GM19467 (cell line): Measurements from ENCODE around the gene UPF3B.
A peak's percentile ranks its signal among the peaks of the same experiment; 100 is the strongest.
"Not testable (repeated sequence)": the region's sequence is repeated elsewhere in the genome, so short reads cannot be mapped to it uniquely, and the experiment has no call there.

Experiments used
- ATAC-seq: cut with Tn5 transposase; IDR thresholded peaks from one replicate; pipeline ENCODE4 v1.9.1; 2021; ENCODE audit warnings: mild to moderate bottlenecking, moderate library complexity; ENCODE audit not compliant: unreplicated experiment

UPF3B gene, protein sequence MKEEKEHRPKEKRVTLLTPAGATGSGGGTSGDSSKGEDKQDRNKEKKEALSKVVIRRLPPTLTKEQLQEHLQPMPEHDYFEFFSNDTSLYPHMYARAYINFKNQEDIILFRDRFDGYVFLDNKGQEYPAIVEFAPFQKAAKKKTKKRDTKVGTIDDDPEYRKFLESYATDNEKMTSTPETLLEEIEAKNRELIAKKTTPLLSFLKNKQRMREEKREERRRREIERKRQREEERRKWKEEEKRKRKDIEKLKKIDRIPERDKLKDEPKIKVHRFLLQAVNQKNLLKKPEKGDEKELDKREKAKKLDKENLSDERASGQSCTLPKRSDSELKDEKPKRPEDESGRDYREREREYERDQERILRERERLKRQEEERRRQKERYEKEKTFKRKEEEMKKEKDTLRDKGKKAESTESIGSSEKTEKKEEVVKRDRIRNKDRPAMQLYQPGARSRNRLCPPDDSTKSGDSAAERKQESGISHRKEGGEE

GRCh38 chrX:119852382-119853353 is at the start of gene UPF3B:
UPF3B (minus strand) TSS chrX:119852963; CDS start chrX:119852928, 35 bp downstream.
- peak; percentile 90 for ATAC-seq

DNA sequence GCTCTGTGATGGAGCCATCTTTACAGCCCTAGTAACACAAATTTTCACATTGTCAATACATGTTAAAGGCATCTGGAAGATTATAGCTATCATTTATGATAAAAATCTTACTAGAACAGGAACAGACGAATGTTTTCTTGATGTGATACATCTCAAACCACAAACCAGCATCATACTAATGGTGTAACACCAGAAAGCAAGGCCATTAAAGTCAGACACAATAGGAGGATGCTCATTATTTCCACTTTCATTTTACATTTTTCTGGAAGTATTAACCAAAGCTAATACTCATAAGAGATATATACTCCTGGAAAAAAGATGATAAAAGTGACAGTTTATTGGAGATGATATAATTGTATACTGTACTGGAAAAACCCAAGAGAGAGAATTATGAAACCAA is 48.2 kb upstream of the UPF3B start:
- ATAC-seq: no peak

GRCh38 chrX:119899125-119899524 is 46.4 kb upstream of the UPF3B start:
- no peak for ATAC-seq

- ATAC-seq: no peak
These were observed 43.1 kb upstream of the UPF3B start, which contains the start of gene AKAP14 for GRCh38 chrX:119895843-119896326. AKAP14 (plus strand) TSS chrX:119895893; CDS start chrX:119903224, 7,331 bp downstream.

GRCh38 chrX:119891961-119892692 is 39.4 kb upstream of the UPF3B start:
- ATAC-seq: not testable (repeated sequence)

DNA sequence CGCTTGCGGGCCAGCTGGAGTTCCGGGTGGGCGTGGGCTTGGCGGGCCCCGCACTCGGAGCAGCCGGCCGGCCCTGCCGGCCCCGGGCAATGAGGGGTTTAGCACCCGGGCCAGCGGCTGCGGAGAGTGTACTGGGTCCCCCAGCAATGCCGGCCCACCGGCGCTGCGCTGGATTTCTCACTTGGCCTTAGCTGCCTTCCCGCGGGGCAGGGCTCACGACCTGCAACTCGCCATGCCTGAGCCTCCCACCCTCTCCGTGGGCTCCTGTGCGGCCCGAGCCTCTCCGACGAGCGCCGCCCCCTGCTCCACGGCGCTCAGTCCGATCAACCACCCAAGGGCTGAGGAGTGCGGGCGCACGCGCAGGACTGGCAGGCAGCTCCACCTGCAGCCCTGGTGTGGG is 37.9 kb upstream of the UPF3B start:
- not testable (repeated sequence) for ATAC-seq

DNA sequence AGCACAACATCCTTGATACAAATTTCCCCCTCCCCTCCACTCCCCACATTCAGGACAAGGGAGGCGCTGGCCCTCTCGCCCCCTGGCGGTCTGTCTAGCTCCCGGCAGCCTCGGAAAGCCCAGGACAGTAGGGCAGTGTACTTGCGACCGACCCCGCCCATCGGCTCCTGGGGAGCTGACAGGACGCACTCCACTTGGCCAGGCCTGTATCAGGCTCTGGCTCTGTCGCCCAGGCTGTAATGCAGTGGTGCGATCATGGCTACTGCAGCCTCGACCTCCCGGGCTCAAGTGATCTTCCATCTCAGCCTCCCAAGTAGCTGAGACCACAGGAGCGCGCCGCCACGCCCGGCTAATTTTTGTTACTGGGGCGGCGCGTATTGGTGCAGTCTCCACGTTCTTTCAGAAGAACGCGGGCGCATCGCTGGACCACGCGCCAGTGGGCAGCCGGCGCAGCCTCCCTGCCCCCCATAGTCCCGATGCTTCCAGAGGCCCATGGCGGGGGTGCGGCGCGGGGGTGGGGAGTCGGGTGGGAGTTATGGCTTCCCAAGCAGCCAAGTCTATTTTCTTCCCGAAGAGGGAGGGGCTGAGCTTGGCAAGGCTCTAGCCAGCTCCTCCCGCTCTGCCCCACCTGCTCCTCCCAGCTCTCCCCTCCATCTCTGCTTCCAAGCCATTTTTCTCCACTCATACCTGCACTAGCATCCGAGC is 35.1 kb upstream of the UPF3B start:
- ATAC-seq: no peak

DNA sequence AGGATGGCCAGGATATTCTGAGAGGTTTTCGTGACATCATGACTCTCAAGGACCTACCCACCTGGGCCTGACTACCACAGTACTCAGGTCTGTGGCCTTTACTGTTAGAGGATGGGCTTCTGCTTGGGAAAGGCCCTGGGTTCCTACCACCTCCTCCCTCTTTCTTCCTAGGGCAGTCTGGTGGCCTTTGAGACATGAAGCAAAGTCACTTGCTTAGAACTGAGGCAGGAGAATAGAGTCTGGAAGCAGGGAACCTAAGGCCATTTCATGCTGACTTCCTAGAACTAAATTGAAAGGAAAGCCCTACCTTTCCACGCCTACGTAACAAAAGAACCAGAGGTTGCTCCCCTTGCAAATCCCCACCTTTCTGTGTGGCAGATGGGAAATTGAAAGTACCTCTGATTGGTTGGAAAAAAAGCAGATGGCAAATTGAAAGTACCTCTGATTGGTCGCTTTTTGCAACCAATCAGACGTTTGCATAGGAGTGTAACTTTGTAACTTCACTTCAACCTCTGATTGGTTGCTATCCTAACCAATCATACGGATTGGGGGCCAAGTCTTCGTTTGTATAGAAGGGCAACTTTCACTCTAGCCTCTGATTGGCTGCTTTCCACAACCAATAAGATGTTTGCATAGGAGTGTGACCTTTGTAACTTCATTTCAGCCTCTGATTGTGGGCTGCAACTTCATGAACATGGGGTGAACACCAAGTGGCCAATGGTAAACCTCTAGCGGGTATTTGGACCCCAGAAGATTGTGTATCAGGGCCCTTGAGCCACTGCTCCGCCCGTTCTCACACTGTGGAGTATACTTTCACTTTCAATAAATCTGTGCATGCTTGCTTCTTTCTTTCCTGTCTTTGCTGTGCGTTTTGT is 33.0 kb upstream of the UPF3B start:
- no peak for ATAC-seq

DNA sequence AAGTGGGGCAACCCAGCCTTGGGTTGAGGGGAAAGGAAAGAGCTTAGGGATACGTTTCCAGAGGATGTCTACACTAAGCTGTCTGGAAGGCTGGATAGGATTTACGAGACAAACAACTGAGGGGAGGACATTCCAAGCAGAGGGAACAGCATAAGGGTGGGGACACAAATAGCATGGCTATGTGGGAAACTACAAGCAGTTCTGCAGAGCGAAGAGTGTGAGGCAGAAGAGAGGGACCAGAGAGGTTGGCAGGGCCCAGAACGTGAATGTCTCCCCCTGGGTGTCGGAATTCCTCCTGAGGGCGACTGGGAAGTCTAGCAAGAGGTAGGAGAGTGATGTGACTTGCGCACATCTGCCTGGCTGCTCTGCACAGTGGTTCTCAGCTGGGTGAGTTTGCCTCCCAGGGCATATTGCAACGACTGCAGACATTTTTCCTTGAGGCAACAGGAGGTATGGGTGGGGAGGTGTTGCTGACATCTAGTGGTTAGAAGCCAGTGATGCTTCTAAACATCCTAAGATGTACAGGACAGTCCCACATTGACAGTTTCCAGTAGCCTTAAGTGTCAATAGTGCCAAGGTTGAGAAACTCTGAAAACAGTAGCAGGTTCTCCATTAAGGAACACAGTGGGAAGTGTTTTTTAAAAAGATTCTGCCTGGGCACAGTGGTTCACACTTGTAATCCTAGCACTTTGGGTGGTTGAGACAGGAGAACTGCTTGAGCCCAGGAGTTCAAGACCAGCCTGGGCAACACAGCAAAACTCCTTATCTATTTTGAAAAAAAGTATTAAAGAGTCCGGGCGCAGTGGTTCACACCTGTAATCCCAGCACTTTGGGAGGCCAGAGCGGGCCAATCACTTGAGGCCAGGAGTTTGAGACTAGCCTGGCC is 28.0 kb upstream of the UPF3B start:
- no peak for ATAC-seq

- no peak for ATAC-seq
These were observed 27.3 kb upstream of the UPF3B start for GRCh38 chrX:119880076-119880475.

GRCh38 chrX:119878740-119879139 is 26.0 kb upstream of the UPF3B start:
- no peak for ATAC-seq

DNA sequence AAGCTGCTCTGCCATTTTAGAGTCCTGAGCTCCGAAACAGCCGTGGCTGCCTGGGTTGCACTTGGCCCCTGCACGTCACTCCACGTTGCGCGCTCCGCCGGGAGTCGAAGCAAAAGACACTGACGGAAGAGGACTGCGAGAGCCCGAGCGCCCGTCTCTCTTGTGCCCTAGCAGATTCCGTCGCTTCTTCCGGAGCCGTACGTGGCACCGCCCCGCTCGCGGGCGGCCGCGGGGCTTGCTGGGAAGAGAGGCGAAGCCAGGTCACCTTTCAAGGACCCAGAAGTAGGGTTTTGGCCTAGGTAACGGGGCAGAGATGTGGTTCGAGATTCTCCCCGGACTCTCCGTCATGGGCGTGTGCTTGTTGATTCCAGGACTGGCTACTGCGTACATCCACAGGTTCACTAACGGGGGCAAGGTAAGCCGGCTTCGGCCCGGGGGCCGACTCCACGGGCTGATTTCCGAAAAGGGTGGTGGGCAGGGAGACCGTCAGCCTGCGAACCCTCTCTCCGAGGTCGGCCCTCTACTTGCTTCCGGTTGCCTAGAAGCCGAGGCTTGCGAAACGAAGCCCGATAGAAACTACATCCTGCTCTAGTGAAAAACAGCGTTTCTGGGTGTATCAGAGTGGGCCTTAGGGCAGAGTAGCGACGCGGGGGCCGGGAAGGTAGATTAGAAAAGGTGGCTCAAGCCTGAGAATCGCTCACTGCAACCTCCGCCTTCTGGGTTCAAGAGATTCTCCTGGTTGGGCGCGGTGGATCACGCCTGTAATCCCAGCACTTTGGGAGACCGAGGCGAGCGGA is 19.0 kb upstream of the UPF3B start, which contains the start of the genes NDUFA1 and RNF113A:
Gene NDUFA1, plus strand, starts transcription at position 234 of the 797 bp plus-strand sequence. Its CDS starts 80 bp downstream, at position 314.
Gene RNF113A, minus strand, starts transcription at position 135 of the 797 bp plus-strand sequence. Its CDS starts 120 bp downstream, at position 15.
- peak; percentile 87 for ATAC-seq

GRCh38 chrX:119871245-119871598 is 18.5 kb upstream of the UPF3B start:
- peak; percentile 41 for ATAC-seq

DNA sequence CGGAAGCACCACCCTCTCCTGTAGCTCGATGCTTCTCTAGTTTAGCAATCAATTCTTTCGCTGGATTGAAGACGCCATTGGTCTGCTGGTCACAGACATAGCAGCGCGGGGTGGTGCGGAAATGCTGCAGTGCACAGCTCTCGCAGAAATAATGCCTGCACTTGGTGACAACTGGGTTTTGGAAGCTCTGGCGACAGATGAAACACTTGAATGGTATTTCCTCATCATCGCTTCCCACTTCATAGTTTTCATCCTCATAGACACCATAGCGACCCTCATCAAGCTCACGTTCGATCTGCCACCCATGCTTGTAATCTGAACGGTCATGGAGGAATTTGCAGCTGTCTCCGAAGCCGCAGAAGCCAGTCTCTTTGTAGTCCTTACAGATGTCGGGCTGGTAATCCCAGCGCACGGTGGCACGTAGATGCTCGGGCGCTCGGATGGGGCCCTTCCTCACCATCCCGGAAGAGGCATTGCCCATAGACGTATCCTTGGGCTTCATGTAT is 17.9 kb upstream of the UPF3B start:
- no peak for ATAC-seq

- ATAC-seq: no peak
These were observed 681 bp upstream of the UPF3B start for GRCh38 chrX:119853444-119853843.

DNA sequence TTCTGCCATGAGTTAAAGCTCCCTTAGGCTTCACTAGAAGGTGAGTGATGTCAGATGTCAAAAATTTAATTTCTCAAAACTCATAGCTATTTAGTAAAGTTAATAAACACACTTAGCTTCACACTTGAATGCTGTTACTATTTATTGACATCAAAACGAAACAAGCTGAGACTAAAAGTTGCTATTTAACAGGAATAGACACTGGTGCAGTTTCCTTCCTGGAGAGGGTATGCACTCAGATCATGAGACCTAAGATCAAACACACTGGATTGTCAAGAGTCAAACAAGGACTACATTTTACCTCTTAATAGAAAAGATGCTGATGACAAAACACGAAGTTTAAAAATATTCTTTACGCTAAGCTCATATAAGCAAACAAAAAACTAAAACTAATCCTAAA is 18.9 kb downstream of the UPF3B start:
- ATAC-seq: no peak

GRCh38 chrX:119828446-119828845 is 24.3 kb downstream of the UPF3B start:
- no peak for ATAC-seq
